B cell (primary cell): Measurements from ENCODE around the gene AOPEP.

Experiments
- EZH2 ChIP-seq: IDR thresholded peaks from 2 replicates; pipeline ENCODE4 v1.6.1; 2012; ENCODE audit warnings: borderline replicate concordance, low read depth, mild to moderate bottlenecking, moderate library complexity, low read length; ENCODE audit not compliant: insufficient read depth, poor library complexity, severe bottlenecking
- TF ChIP-seq, protein P1 (sequence below): fragments of 200-600 bp; IDR thresholded peaks from one replicate; pipeline ENCODE4 v1.8.0; 2022; ENCODE audit warnings: antibody characterized with exemption, mild to moderate bottlenecking

DNA sequence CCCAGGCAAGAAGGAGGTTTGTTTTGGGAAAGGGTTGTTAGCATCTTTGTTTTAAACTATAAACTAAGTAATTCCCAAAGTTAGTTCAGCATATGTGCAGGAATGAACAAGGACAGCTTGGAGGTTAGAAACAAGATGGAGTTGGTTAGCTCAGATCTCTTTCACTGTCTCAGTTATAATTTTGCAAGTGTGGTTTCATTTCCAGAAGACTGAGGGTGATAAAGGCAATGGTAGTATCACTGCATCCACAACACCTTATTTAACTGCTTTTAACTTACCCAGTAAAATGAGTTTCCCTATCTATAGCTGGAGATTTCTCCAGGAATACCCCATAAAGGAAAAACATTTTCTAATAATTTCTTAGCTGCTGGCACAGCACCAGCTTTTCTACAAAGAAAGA, 152.7 kb downstream of the AOPEP start:
- TF ChIP-seq, protein P1, sequence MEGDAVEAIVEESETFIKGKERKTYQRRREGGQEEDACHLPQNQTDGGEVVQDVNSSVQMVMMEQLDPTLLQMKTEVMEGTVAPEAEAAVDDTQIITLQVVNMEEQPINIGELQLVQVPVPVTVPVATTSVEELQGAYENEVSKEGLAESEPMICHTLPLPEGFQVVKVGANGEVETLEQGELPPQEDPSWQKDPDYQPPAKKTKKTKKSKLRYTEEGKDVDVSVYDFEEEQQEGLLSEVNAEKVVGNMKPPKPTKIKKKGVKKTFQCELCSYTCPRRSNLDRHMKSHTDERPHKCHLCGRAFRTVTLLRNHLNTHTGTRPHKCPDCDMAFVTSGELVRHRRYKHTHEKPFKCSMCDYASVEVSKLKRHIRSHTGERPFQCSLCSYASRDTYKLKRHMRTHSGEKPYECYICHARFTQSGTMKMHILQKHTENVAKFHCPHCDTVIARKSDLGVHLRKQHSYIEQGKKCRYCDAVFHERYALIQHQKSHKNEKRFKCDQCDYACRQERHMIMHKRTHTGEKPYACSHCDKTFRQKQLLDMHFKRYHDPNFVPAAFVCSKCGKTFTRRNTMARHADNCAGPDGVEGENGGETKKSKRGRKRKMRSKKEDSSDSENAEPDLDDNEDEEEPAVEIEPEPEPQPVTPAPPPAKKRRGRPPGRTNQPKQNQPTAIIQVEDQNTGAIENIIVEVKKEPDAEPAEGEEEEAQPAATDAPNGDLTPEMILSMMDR, result no peak
- TF ChIP-seq EZH2, result no peak
